G401.6 (cell line): ENCODE results near the gene ZCCHC10.
"Not testable (repeated sequence)": the region's sequence is repeated elsewhere in the genome, so short reads cannot be mapped to it uniquely, and the experiment has no call there.

Source experiments
- FAIRE-seq: peaks from 2 replicates; lab custom pipeline; 2012; peaks lifted over from hg19 to GRCh38; lab: Jason Lieb, UNC

ZCCHC10 gene

GRCh38 chr5:133041157-133041784, 14.9 kb upstream of the ZCCHC10 start:
- FAIRE-seq = no peak

- not testable (repeated sequence) for FAIRE-seq
Observed at GRCh38 chr5:133036677-133037076, 10.3 kb upstream of the ZCCHC10 start.

GRCh38 chr5:133035224-133035623, 8.9 kb upstream of the ZCCHC10 start:
- FAIRE-seq = no peak

GRCh38 chr5:133034064-133034463, 7.7 kb upstream of the ZCCHC10 start:
- FAIRE-seq = no peak

- no peak for FAIRE-seq
Observed at GRCh38 chr5:133032852-133033742, 6.7 kb upstream of the ZCCHC10 start.

- no peak for FAIRE-seq
Observed at GRCh38 chr5:133030343-133031005, 4.1 kb upstream of the ZCCHC10 start.

GRCh38 chr5:133029416-133029815, 3.1 kb upstream of the ZCCHC10 start:
- FAIRE-seq = no peak

- FAIRE-seq = no peak
Observed at GRCh38 chr5:133026664-133027153, 360 bp upstream of the ZCCHC10 start.

- FAIRE-seq = not testable (repeated sequence)
Observed at GRCh38 chr5:133019471-133019870, 6.9 kb downstream of the ZCCHC10 start.

GRCh38 chr5:133017964-133018363, 8.4 kb downstream of the ZCCHC10 start:
- FAIRE-seq = no peak

- FAIRE-seq = no peak
Observed at GRCh38 chr5:133015466-133015865, 10.9 kb downstream of the ZCCHC10 start.

GRCh38 chr5:133008455-133008854, 17.9 kb downstream of the ZCCHC10 start:
- FAIRE-seq = not testable (repeated sequence)

GRCh38 chr5:133006653-133007052, 19.7 kb downstream of the ZCCHC10 start:
- FAIRE-seq = no peak

- FAIRE-seq = no peak
Observed at GRCh38 chr5:132999246-132999645, 27.1 kb downstream of the ZCCHC10 start.

GRCh38 chr5:132998556-132998955, 27.8 kb downstream of the ZCCHC10 start:
- FAIRE-seq = no peak

GRCh38 chr5:132996307-132996706, 30.0 kb downstream of the ZCCHC10 start:
- FAIRE-seq = no peak

GRCh38 chr5:132987531-132988408, 38.6 kb downstream of the ZCCHC10 start:
- no peak for FAIRE-seq

- FAIRE-seq = not testable (repeated sequence)
Observed at GRCh38 chr5:132982971-132983370, 43.4 kb downstream of the ZCCHC10 start.

- FAIRE-seq = no peak
Observed at GRCh38 chr5:132981288-132981687, 45.1 kb downstream of the ZCCHC10 start.

GRCh38 chr5:132979976-132980375, 46.4 kb downstream of the ZCCHC10 start:
- no peak for FAIRE-seq

GRCh38 chr5:132979367-132979940, 46.9 kb downstream of the ZCCHC10 start:
- no peak for FAIRE-seq
